GM19023 (cell line): Measurements from ENCODE around the gene RIC8B.

Source experiments
- ATAC-seq: cut with Tn5 transposase; IDR thresholded peaks from one replicate; pipeline ENCODE4 v1.9.1; 2021; ENCODE audit warnings: mild to moderate bottlenecking, moderate library complexity; ENCODE audit not compliant: unreplicated experiment

RIC8B gene

GRCh38 chr12:106926657-106927056 lies 152.2 kb downstream of the RIC8B start:
- ATAC-seq: no peak

GRCh38 chr12:106934277-106934676 lies 159.8 kb downstream of the RIC8B start:
- ATAC-seq: no peak
